Peyer's patch (tissue), 4 donors: ENCODE results near the gene SGSH. TPM values are rescaled to one million over a fixed set of nuclear protein-coding genes. Genes with fewer than 3 reads are reported as not detected.

Experiments
- DNase-seq, 3 donors: peaks; one replicate each; pipeline ENCODE4 v3.0.0-alpha.2; 2017 to 2019
- H3K27ac ChIP-seq, 4 donors: fragments of 200-600 bp; sonication (generic); one replicate each; pipeline ENCODE4 v1.5.1; 2016 to 2019
- H3K27me3 ChIP-seq, 2 donors: fragments of 200-600 bp; sonication (generic); one replicate each; pipeline ENCODE4 v1.5.1; 2019
- H3K36me3 ChIP-seq, 3 donors: fragments of 200-600 bp; sonication (generic); one replicate each; pipeline ENCODE4 v1.5.1; 2016 to 2019
- H3K4me1 ChIP-seq, 4 donors: fragments of 200-600 bp; sonication (generic); one replicate each; pipeline ENCODE4 v1.5.1; 2016 to 2019
- H3K4me3 ChIP-seq, 4 donors: fragments of 200-600 bp; sonication (generic); 1 replicate in 3 of 4; 2 replicates in 1 of 4; pipeline ENCODE4 v1.5.1; 2016 to 2019; ENCODE audit warnings: mild to moderate bottlenecking in 1 of 4
- H3K9me3 ChIP-seq, 4 donors: fragments of 200-600 bp; sonication (generic); one replicate each; pipeline ENCODE4 v1.5.1; 2016 to 2019; ENCODE audit warnings: mild to moderate bottlenecking in 1 of 4
- CTCF ChIP-seq, 6 experiments: fragments of 450-650 bp in 4 of 6; fragments of 200-600 bp in 2 of 6; sonication (generic) in 1 of 6; IDR thresholded peaks; one replicate each; pipeline ENCODE4 v1.5.1; 2017 to 2019; ENCODE audit warnings: antibody characterized with exemption in 6 of 6, mild to moderate bottlenecking in 3 of 6, moderate library complexity in 1 of 6
- POLR2A ChIP-seq, 2 donors: fragments of 450-650 bp; IDR thresholded peaks; one replicate each; pipeline ENCODE4 v1.5.1; 2017; ENCODE audit warnings: antibody characterized with exemption in 2 of 2, mild to moderate bottlenecking in 2 of 2, moderate library complexity in 2 of 2
- total RNA-seq, 4 donors: library from RNA; depleted of rRNA; stranded (reverse); fragments of >200 nt; gene quantifications; one replicate each; pipeline ENCODE4 v1.1.0, GENCODE V29; 2016

The SGSH gene
- total RNA-seq, 4 donors from 2014 or later, result 37.8 to 114 (median 60.6) TPM

- no peaks in the 10 kb centered on the region for H3K9me3 ChIP-seq
- no peak for DNase-seq
- no peak overlapping the region for H3K27ac ChIP-seq
- H3K4me1 ChIP-seq, result peaks cover 0 to 13% (median 4%) of the 10 kb centered on the region in 4 donors
- no peak for TF ChIP-seq POLR2A (IDR thresholded peaks at IDR 0.05)
- no peak for TF ChIP-seq CTCF (IDR thresholded peaks at IDR 0.05)
- no peak overlapping the region for H3K4me3 ChIP-seq
- H3K36me3 ChIP-seq, result peaks cover 0 to 74% (median 0%) of the 10 kb centered on the region in 3 donors
- H3K27me3 ChIP-seq, result no peaks in the 10 kb centered on the region
These were observed 5.3 kb downstream of the SGSH start for GRCh38 chr17:80214878-80215210.

GRCh38 chr17:80214012-80214877 lies 5.9 kb downstream of the SGSH start:
- no peak for DNase-seq
- Histone ChIP-seq H3K36me3 (peaks cover 0 to 80% (median 0%) of the 10 kb centered on the region in 3 donors), H3K27me3 (no peaks in the 10 kb centered on the region)

GRCh38 chr17:80213643-80213975 lies 6.5 kb downstream of the SGSH start:
- DNase-seq, result no peak
- peaks cover 0 to 81% (median 0%) of the 10 kb centered on the region in 3 donors for H3K36me3 ChIP-seq
- peaks cover 0 to 7% (median 0%) of the 10 kb centered on the region in 4 donors for H3K4me1 ChIP-seq
- no peak overlapping the region for H3K27ac ChIP-seq
- no peak for TF ChIP-seq POLR2A (IDR thresholded peaks at IDR 0.05)
- TF ChIP-seq CTCF (IDR thresholded peaks at IDR 0.05), result no peak
- no peaks in the 10 kb centered on the region for H3K9me3 ChIP-seq
- H3K27me3 ChIP-seq, result no peaks in the 10 kb centered on the region
- no peak overlapping the region for H3K4me3 ChIP-seq

More at GRCh38 chr17:80214012-80214877, 5.9 kb downstream of the SGSH start:
- Histone ChIP-seq H3K4me3 (no peak overlapping the region), H3K9me3 (no peaks in the 10 kb centered on the region), H3K27ac (no peak overlapping the region), H3K4me1 (peaks cover 0 to 11% (median 3%) of the 10 kb centered on the region in 4 donors)
- TF ChIP-seq CTCF (IDR thresholded peaks at IDR 0.05), result no peak
- no peak for TF ChIP-seq POLR2A (IDR thresholded peaks at IDR 0.05)

- TF ChIP-seq POLR2A (IDR thresholded peaks at IDR 0.05) (no peak), CTCF (IDR thresholded peaks at IDR 0.05) (no peak)
- DNase-seq, result no peak
- H3K27me3 ChIP-seq, result no peaks in the 10 kb centered on the region
- peaks cover 0 to 84% (median 0%) of the 10 kb centered on the region in 3 donors for H3K36me3 ChIP-seq
- no peak overlapping the region for H3K4me3 ChIP-seq
- H3K4me1 ChIP-seq, result peaks cover 0 to 2% (median 0%) of the 10 kb centered on the region in 4 donors
- H3K9me3 ChIP-seq, result no peaks in the 10 kb centered on the region
- H3K27ac ChIP-seq, result no peak overlapping the region
These were observed 7.0 kb downstream of the SGSH start for GRCh38 chr17:80212962-80213642.

- no peak overlapping the region for H3K27ac ChIP-seq
- H3K9me3 ChIP-seq, result no peaks in the 10 kb centered on the region
- no peak for TF ChIP-seq POLR2A (IDR thresholded peaks at IDR 0.05)
- no peak for TF ChIP-seq CTCF (IDR thresholded peaks at IDR 0.05)
- peaks cover 0 to 80% (median 0%) of the 10 kb centered on the region in 3 donors for H3K36me3 ChIP-seq
- no peak overlapping the region for H3K4me3 ChIP-seq
- DNase-seq, result no peak
- no peaks in the 10 kb centered on the region for H3K27me3 ChIP-seq
- H3K4me1 ChIP-seq, result no peaks in the 10 kb centered on the region
These were observed 7.6 kb downstream of the SGSH start for GRCh38 chr17:80212511-80212910.
